OCI-LY7 (cell line): Measurements from ENCODE around the gene PTPRM. TPM values are rescaled to one million over a fixed set of nuclear protein-coding genes. Genes with fewer than 3 reads are reported as not detected.

Experiments used
- BruUV-seq: library from RNA; stranded (reverse); fragments of 400-500 nt; replicated peaks from 2 replicates; lab custom pipeline; 2021; lab: Mats Ljungman, UMichigan
- CTCF ChIA-PET: fragments of 300-600 bp; sonication (Branson Sonifier 250); formaldehyde crosslinking; loops from one replicate; lab custom pipeline; 2022; ENCODE audit warnings: antibody characterized with exemption; ENCODE audit not compliant: unreplicated experiment; lab: Charles Lee
- POLR2A ChIA-PET: fragments of 300-600 bp; sonication (Branson Sonifier 250); formaldehyde crosslinking; loops from one replicate; lab custom pipeline; 2022; ENCODE audit warnings: antibody characterized with exemption; lab: Charles Lee
- DNase-seq: peaks from one replicate; pipeline ENCODE4 v3.0.0-alpha.2; 2015; ENCODE audit warnings: low spot score
- H2AFZ ChIP-seq: fragments of 200-600 bp; sonication (generic), shearing (Covaris generic); 2 replicates; pipeline ENCODE4 v1.6.1; 2014; ENCODE audit warnings: mild to moderate bottlenecking, antibody characterized with exemption, low read length, moderate library complexity
- H3K27ac ChIP-seq: fragments of 200-600 bp; sonication (generic); 2 replicates; pipeline ENCODE4 v1.5.1; 2014; ENCODE audit warnings: mixed run types, low read depth, mild to moderate bottlenecking, moderate library complexity, low read length, inconsistent platforms; ENCODE audit not compliant: poor library complexity, severe bottlenecking
- H3K36me3 ChIP-seq: fragments of 200-600 bp; sonication (generic); 2 replicates; pipeline ENCODE4 v1.6.1; 2014; ENCODE audit warnings: mild to moderate bottlenecking, antibody characterized with exemption, low read length, moderate library complexity, mixed read lengths; ENCODE audit not compliant: insufficient read depth
- H3K4me1 ChIP-seq: fragments of 200-600 bp; sonication (generic); 2 replicates; pipeline ENCODE4 v1.5.1; 2014; ENCODE audit warnings: mild to moderate bottlenecking, low read length; ENCODE audit not compliant: insufficient read depth, poor library complexity, severe bottlenecking
- H3K4me2 ChIP-seq: fragments of 200-600 bp; sonication (generic); 2 replicates; pipeline ENCODE4 v1.6.1; 2014; ENCODE audit warnings: mild to moderate bottlenecking, low read length
- H3K4me3 ChIP-seq: fragments of 200-600 bp; sonication (generic); 2 replicates; pipeline ENCODE4 v1.5.1; 2014; ENCODE audit warnings: mild to moderate bottlenecking, low read depth, low read length; ENCODE audit not compliant: poor library complexity, severe bottlenecking
- H3K79me2 ChIP-seq: fragments of 200-600 bp; sonication (generic); 2 replicates; pipeline ENCODE4 v1.6.1; 2016; ENCODE audit warnings: low read depth, mild to moderate bottlenecking, low read length, moderate library complexity, mixed read lengths; ENCODE audit not compliant: insufficient read depth
- H3K9me2 ChIP-seq: fragments of 200-600 bp; sonication (generic); 2 replicates; pipeline ENCODE4 v1.6.1; 2016; ENCODE audit warnings: mild to moderate bottlenecking, low read length, mixed read lengths; ENCODE audit not compliant: insufficient read depth
- H3K9me3 ChIP-seq: fragments of 200-600 bp; sonication (generic); 2 replicates; pipeline ENCODE4 v1.6.1; 2014; ENCODE audit warnings: mild to moderate bottlenecking, mixed run types, low read length, mixed read lengths
- H4K20me1 ChIP-seq: fragments of 200-600 bp; sonication (generic); 2 replicates; pipeline ENCODE4 v1.6.1; 2014; ENCODE audit warnings: mild to moderate bottlenecking, antibody characterized with exemption, low read length, moderate library complexity, mixed read lengths; ENCODE audit not compliant: insufficient read depth
- EZH2phosphoT487 ChIP-seq: fragments of 200-600 bp; sonication (generic); IDR thresholded peaks from 2 replicates; pipeline ENCODE4 v1.6.1; 2018; ENCODE audit warnings: low read depth, borderline replicate concordance, mild to moderate bottlenecking, mixed run types, antibody characterized with exemption, low read length, moderate library complexity, mixed read lengths
- intact Hi-C: fragments of 100-400 bp; cut with micrococcal nuclease; formaldehyde crosslinking; loops from one replicate; pipeline ENCODE4 v1.10.0; 2022; ENCODE audit not compliant: unreplicated experiment
- total RNA-seq, 2 experiments: library from RNA; depleted of rRNA in 1 of 2; stranded (reverse); fragments of >200 nt in 1 of 2; shearing (Covaris generic) in 1 of 2; gene quantifications; 2 replicates each; pipeline ENCODE4 v1.2.3, GENCODE V29; 2014 to 2022
- TF ChIP-seq, protein P1 (sequence below): fragments of 200-600 bp; sonication (generic); conservative IDR thresholded peaks from 2 replicates; pipeline ENCODE4 v1.5.1; 2014; ENCODE audit warnings: mild to moderate bottlenecking, antibody characterized with exemption, low read length, moderate library complexity, mixed read lengths

The PTPRM gene
- total RNA-seq, 2 experiments from 2014 or later, result not detected

DNA sequence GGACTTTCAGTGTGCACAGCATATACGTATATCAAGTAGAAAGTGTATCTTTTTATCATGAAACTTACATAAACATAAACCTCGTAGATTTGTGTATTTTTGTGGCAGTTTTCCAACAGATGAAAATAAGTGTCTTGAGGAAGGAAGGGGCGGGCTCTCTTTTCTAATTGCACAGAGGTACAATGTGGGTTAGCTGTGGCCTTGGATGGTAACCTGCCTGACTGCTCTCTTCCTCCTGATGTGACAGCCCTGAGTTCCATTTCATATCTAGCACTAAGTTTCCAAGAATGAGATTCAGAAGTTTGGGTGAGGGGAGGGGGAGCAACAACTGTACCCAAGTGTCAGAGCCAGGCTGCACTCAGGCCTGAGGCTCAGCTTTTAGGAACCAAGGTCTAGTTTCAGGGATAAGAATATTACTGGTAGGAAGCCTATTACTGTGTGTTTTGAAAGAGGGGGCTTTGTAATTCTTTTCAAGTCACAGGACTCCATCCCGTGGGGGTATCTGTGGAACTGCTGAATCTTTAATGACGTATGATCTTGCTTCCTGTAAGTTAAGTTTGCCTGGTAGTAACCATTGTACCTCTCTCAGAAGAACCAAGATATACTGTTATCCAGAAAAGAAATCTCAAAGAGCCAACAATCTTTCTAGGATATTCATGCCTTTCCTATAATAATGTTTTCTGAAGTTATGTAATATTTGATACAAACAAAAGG lies 483.7 kb downstream of the PTPRM start:
- DNase-seq, result no peak
- intact Hi-C loops, result no loop called here

DNA sequence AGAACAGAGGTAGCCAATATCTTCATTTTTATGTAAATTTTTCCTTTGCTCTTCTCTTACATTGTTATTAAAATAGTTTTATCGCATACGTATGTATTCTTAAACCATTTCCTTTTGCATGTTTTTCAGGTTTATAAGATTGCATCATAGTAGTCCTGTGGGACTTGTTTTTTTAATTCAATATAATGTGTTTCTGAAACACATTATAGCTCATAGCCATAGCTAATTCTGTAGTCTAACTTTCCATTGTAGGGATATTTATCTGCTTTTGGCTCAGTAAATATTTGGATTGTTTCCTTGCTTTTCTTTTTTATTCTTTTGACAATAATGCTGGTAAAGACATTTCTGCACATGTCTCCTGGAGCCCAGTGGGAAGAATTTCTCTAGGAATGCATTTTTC lies 484.3 kb downstream of the PTPRM start:
- H4K20me1 ChIP-seq, result no peaks in the 10 kb centered on the region
- TF ChIP-seq, protein P1, sequence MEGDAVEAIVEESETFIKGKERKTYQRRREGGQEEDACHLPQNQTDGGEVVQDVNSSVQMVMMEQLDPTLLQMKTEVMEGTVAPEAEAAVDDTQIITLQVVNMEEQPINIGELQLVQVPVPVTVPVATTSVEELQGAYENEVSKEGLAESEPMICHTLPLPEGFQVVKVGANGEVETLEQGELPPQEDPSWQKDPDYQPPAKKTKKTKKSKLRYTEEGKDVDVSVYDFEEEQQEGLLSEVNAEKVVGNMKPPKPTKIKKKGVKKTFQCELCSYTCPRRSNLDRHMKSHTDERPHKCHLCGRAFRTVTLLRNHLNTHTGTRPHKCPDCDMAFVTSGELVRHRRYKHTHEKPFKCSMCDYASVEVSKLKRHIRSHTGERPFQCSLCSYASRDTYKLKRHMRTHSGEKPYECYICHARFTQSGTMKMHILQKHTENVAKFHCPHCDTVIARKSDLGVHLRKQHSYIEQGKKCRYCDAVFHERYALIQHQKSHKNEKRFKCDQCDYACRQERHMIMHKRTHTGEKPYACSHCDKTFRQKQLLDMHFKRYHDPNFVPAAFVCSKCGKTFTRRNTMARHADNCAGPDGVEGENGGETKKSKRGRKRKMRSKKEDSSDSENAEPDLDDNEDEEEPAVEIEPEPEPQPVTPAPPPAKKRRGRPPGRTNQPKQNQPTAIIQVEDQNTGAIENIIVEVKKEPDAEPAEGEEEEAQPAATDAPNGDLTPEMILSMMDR, result no peak
- TF ChIP-seq EZH2phosphoT487, result no peak
- no peak overlapping the region for H2AFZ ChIP-seq
- DNase-seq, result no peak
- no peak overlapping the region for H3K4me2 ChIP-seq
- CTCF ChIA-PET, result no interaction called here
- intact Hi-C loops, result no loop called here
- POLR2A ChIA-PET, result no interaction called here
- no peak overlapping the region for H3K4me3 ChIP-seq
- H3K27ac ChIP-seq, result no peak overlapping the region
- no peaks in the 10 kb centered on the region for H3K9me3 ChIP-seq
- no peaks in the 10 kb centered on the region for H3K4me1 ChIP-seq
- H3K79me2 ChIP-seq, result no peaks in the 10 kb centered on the region
- no TSS peak for BruUV-seq
- H3K36me3 ChIP-seq, result no peaks in the 10 kb centered on the region
- no peaks in the 10 kb centered on the region for H3K9me2 ChIP-seq

More for the DNA sequence above, 483.7 kb downstream of the PTPRM start:
- Histone ChIP-seq H4K20me1 (no peaks in the 10 kb centered on the region), H3K27ac (no peak overlapping the region), H3K4me1 (no peaks in the 10 kb centered on the region), H3K4me3 (no peak overlapping the region), H3K4me2 (no peak overlapping the region), H3K79me2 (no peaks in the 10 kb centered on the region), H3K36me3 (no peaks in the 10 kb centered on the region), H3K9me3 (no peaks in the 10 kb centered on the region), H2AFZ (no peak overlapping the region), H3K9me2 (no peaks in the 10 kb centered on the region)
- no TSS peak for BruUV-seq
- ChIA-PET CTCF (no interaction called here), POLR2A (no interaction called here)
- TF ChIP-seq EZH2phosphoT487, result no peak
- TF ChIP-seq, protein P1, result no peak

DNA sequence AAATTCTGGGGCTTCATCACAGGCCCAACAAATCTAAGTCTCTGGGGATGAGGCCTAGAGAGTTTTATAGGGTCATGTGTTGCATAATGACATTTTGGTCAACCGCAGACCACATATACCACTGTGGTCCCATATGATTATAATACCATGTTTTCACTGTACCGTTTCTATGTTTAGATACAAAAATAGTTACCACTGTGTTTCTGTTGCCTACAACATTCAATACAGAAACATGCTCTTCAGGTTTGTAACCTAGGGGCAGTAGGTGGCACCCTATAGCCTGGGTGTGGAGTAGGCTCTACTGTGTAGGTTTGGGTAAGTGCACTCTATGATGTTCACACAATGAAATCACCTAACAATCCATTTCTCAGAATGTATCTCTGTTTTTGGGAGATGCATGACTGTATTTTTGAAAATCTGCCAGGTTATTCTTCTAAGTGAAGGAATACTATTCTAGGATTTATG lies 485.2 kb downstream of the PTPRM start:
- no peaks in the 10 kb centered on the region for H3K79me2 ChIP-seq
- no peak overlapping the region for H3K4me3 ChIP-seq
- H3K36me3 ChIP-seq, result no peaks in the 10 kb centered on the region
- TF ChIP-seq, protein P1, result 0 out of 2 replicates have a peak, but pooled peaks have one; percentile 29
- TF ChIP-seq EZH2phosphoT487, result no peak
- no TSS peak for BruUV-seq
- no peak for DNase-seq
- H3K9me3 ChIP-seq, result no peaks in the 10 kb centered on the region
- H2AFZ ChIP-seq, result no peak overlapping the region
- ChIA-PET POLR2A (interaction anchor here (0.5 kb wide), 1 partner anchor 872 kb away, joined by 3 read pairs; no protein-coding TSS in a partner anchor), CTCF (no interaction called here)
- no peak overlapping the region for H3K4me2 ChIP-seq
- no peaks in the 10 kb centered on the region for H4K20me1 ChIP-seq
- no peaks in the 10 kb centered on the region for H3K9me2 ChIP-seq
- H3K27ac ChIP-seq, result no peak overlapping the region
- no peaks in the 10 kb centered on the region for H3K4me1 ChIP-seq
- intact Hi-C loops, result no loop called here
